GM12892 (cell line): ENCODE results near the gene RBBP9.
"Not testable (repeated sequence)": the region's sequence is repeated elsewhere in the genome, so short reads cannot be mapped to it uniquely, and the experiment has no call there.

ENCODE experiments used
- DNase-seq: peaks from one replicate; pipeline ENCODE4 v3.0.0; 2011; ENCODE audit not compliant: insufficient read length
- FAIRE-seq: peaks from 2 replicates; lab custom pipeline; 2011; peaks lifted over from hg19 to GRCh38; lab: Jason Lieb, UNC
- POLR2A ChIP-seq: IDR thresholded peaks from 2 replicates; pipeline ENCODE4 v1.6.1; 2011; ENCODE audit warnings: low read depth, low read length, control low read depth
- POLR2AphosphoS5 ChIP-seq: IDR thresholded peaks from 2 replicates; pipeline ENCODE4 v1.6.1; 2011; ENCODE audit warnings: low read depth, low read length, control low read depth
- TAF1 ChIP-seq: IDR thresholded peaks from 2 replicates; pipeline ENCODE4 v1.6.1; 2011; ENCODE audit warnings: low read depth, mild to moderate bottlenecking, control low read depth, low read length, borderline replicate concordance

Gene RBBP9

DNA sequence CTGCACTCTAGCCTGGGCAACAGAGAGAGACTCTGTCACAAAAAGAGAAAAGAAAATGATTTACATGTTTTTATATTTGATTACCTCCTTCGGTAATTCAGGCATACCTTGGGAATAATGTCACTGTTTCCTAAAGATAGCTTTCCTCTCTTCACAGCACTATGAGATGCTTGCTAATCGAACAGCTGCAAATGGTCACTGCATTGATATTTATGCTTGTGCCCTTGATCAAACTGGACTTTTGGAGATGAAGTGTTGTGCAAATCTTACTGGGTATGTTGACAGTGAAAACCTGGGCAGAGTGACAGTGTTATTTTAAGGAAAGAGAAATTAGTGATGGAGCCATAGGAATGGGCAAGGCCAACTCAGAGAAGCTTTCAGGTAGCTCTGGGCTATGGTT is 30.3 kb upstream of the RBBP9 start:
- DNase-seq: no peak
- FAIRE-seq: no peak
- no peak for TF ChIP-seq TAF1
- no peak for TF ChIP-seq POLR2AphosphoS5
- TF ChIP-seq POLR2A: no peak

GRCh38 chr20:18526761-18527160 is 29.7 kb upstream of the RBBP9 start:
- DNase-seq, FAIRE-seq: not testable (repeated sequence)

- no peak for TF ChIP-seq TAF1
- TF ChIP-seq POLR2AphosphoS5: no peak
- no peak for TF ChIP-seq POLR2A
- DNase-seq (no peak), FAIRE-seq (no peak)
Measured at GRCh38 chr20:18524646-18525045, 27.6 kb upstream of the RBBP9 start.

- FAIRE-seq: no peak
- no peak for TF ChIP-seq POLR2A
- TF ChIP-seq TAF1: no peak
- no peak for TF ChIP-seq POLR2AphosphoS5
Measured at GRCh38 chr20:18523066-18523465, 26.0 kb upstream of the RBBP9 start.

GRCh38 chr20:18522066-18522465 is 25.0 kb upstream of the RBBP9 start:
- not testable (repeated sequence) for FAIRE-seq

More at GRCh38 chr20:18523066-18523465, 26.0 kb upstream of the RBBP9 start:
- no peak for DNase-seq

GRCh38 chr20:18515973-18516372 is 18.9 kb upstream of the RBBP9 start:
- DNase-seq (no peak), FAIRE-seq (no peak)
- TF ChIP-seq POLR2A: no peak
- no peak for TF ChIP-seq POLR2AphosphoS5
- no peak for TF ChIP-seq TAF1

More at GRCh38 chr20:18522066-18522465, 25.0 kb upstream of the RBBP9 start:
- not testable (repeated sequence) for DNase-seq

DNA sequence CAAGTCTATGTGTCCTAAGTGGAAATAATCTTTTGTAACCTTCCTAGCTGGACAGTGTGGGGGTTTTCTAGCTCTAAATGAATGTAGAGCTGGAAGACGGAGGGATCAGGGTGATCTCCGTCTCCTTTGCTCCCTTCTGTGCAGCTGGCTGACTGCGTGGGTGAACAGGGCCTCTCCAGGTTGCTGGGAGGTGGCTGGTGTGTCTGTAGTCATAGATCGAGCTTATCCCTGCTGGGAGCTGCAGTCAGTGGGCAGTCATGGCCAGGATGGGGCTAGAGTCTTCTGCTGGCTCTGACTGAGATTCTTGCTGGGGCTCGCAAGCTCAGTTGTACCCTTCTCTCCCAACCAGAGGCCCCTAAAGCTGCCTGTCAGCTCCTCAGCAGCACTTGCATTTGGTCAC is 17.1 kb upstream of the RBBP9 start:
- FAIRE-seq: no peak
- TF ChIP-seq POLR2AphosphoS5: no peak
- no peak for TF ChIP-seq POLR2A
- no peak for TF ChIP-seq TAF1

DNA sequence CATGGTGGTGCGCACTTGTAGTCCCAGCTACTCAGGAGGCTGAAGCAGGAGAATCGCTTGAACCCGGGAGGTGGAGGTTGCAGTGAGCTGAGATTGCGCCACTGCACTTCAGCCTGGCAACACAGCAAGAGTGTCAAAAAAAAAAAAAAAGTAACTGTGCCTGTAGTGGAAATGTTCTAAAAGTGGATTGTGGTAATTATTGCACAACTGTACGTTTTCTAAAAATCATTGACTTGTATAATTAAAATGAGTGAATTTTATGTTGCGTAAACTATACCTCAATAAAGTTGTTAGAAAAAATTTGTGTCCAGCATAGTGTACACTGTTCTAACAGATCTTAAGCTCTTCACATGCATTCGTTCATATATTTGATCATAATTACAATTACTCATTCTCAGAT is 16.2 kb upstream of the RBBP9 start:
- FAIRE-seq (no peak), DNase-seq (no peak)
- TF ChIP-seq POLR2AphosphoS5: no peak
- TF ChIP-seq TAF1: no peak
- no peak for TF ChIP-seq POLR2A

More for the DNA sequence above, 17.1 kb upstream of the RBBP9 start:
- no peak for DNase-seq

DNA sequence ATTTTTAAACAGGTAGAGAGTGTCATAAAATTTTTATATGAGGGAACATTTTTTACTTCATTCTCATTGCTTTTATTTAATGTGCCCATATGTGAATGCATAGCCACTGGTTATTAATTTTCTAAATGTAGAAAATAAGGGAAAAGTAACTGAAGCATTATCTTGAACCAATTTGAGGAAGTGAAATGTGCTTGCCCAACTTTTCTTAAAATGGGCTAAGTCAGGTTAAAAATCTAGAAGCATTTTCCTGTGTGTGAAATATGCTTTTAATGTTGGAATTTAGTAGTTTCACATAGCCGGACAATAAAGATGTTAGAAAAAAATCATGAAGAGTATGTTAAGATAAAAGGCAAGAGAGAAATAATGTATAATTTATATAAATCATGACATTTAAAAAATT is 14.5 kb upstream of the RBBP9 start:
- FAIRE-seq (no peak), DNase-seq (no peak)
- TF ChIP-seq POLR2A: no peak
- no peak for TF ChIP-seq POLR2AphosphoS5
- no peak for TF ChIP-seq TAF1

DNA sequence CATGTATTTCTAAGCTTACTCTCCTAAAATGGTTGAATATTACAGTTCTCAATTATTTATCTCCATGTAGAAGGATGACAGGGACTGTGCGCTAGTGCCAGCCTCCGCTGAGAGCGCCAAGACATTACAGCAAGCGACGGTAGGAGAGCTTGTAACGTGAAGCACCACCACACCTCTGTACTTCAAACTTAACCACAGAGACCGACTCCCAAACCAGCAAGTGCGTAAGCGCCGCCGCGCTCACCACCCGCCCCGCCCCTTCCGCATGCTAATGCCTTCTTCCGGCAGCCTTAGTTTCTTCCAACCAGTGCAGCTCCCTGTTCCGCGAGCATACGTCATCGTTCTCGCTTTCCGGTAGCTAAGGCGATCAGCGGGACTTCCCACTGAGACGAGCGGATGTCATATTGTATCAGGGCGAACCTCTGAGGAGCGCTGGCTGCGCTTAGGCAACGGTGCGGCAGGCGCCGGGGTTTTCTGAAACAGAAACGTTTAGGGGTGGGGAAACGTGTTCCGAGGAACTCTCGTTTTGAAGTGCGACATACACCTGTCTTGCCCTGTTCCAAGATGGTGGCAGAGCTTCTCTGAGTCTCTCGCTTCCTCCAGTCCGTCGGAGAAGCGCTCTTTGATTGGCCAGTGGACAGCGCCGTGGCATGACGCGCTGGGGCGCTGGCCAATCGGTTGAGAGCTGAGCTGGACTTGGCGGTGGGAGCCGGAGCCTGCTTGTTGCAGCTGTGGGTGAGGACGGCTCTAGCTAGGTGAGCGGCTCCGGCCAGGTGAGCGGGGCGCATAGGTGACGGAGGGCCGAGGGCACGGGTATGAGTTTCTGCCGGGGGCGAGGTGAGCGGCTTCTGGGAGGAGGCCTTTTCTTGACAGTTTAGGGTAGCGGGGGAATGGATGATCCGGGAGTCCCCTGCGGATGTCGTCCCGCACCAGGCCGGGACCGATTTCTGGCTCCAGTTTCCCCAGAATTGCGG is 10.5 kb upstream of the RBBP9 start, which contains the start of gene SEC23B:
TSS of gene SEC23B (plus strand) at position 723 of the 974 bp plus-strand sequence. CDS start 2,896 bp downstream, outside the sequence.
- DNase-seq: peak; percentile 90
- TF ChIP-seq POLR2AphosphoS5 (peak; percentile 82), TAF1 (peak; percentile 81), POLR2A (peak; percentile 84)
- FAIRE-seq: peak; percentile 97

GRCh38 chr20:18506744-18507143 is 9.7 kb upstream of the RBBP9 start:
- TF ChIP-seq POLR2AphosphoS5 (no peak), TAF1 (no peak), POLR2A (no peak)
- DNase-seq (no peak), FAIRE-seq (no peak)

- DNase-seq (no peak), FAIRE-seq (no peak)
- TF ChIP-seq TAF1 (no peak), POLR2A (no peak), POLR2AphosphoS5 (no peak)
Measured at GRCh38 chr20:18504479-18505060, 7.5 kb upstream of the RBBP9 start.

- not testable (repeated sequence) for FAIRE-seq
Measured at GRCh38 chr20:18501672-18502071, 4.6 kb upstream of the RBBP9 start.

More at GRCh38 chr20:18501672-18502071, 4.6 kb upstream of the RBBP9 start:
- not testable (repeated sequence) for DNase-seq
